Body of pancreas (tissue), 4 donors: ENCODE results near the gene HLA-DOB.

ENCODE experiments used
- CTCF ChIP-seq, 7 experiments: fragments of 450-650 bp in 4 of 7; fragments of 200-600 bp in 3 of 7; sonication (generic) in 3 of 7; IDR thresholded peaks; one replicate each; pipeline ENCODE4 v1.5.1; 2016 to 2019; ENCODE audit warnings: antibody characterized with exemption in 7 of 7
- POLR2A ChIP-seq, 3 donors: fragments of 450-650 bp; IDR thresholded peaks; one replicate each; pipeline ENCODE4 v1.6.1; 2016; ENCODE audit warnings: antibody characterized with exemption in 3 of 3, mild to moderate bottlenecking in 2 of 3

GRCh38 chr6:32792901-32793435, 23.8 kb downstream of the HLA-DOB start:
- TF ChIP-seq CTCF (IDR thresholded peaks at IDR 0.05) (no peak), POLR2A (IDR thresholded peaks at IDR 0.05) (no peak)
